Calu3 (cell line): ENCODE results near the gene MAP3K4. TPM values are rescaled to one million over a fixed set of nuclear protein-coding genes. Genes with fewer than 3 reads are reported as not detected.

Source experiments
- BruUV-seq: library from RNA; stranded (reverse); fragments of 400-500 nt; replicated peaks from 2 replicates; lab custom pipeline; 2021; lab: Mats Ljungman, UMichigan
- CTCF ChIA-PET: fragments of 300-600 bp; sonication (Branson Sonifier 250); formaldehyde crosslinking; loops from one replicate; lab custom pipeline; 2022; ENCODE audit warnings: antibody characterized with exemption; lab: Charles Lee
- DNase-seq: peaks from one replicate; pipeline ENCODE4 v3.0.0; 2022
- H3K27ac Mint-ChIP-seq: one replicate; pipeline ENCODE4 v1.8.0; 2022; ENCODE audit warnings: mixed read lengths; ENCODE audit not compliant: unreplicated experiment
- H3K27me3 Mint-ChIP-seq: one replicate; pipeline ENCODE4 v1.8.0; 2022; ENCODE audit warnings: mixed read lengths; ENCODE audit not compliant: unreplicated experiment
- H3K36me3 Mint-ChIP-seq: one replicate; pipeline ENCODE4 v1.8.0; 2022; ENCODE audit warnings: mild to moderate bottlenecking, moderate library complexity, mixed read lengths; ENCODE audit not compliant: insufficient read depth, unreplicated experiment
- H3K4me1 Mint-ChIP-seq: one replicate; pipeline ENCODE4 v1.8.0; 2022; ENCODE audit warnings: mild to moderate bottlenecking, low read depth, mixed read lengths; ENCODE audit not compliant: unreplicated experiment
- H3K4me3 Mint-ChIP-seq: one replicate; pipeline ENCODE4 v1.8.0; 2022; ENCODE audit warnings: mild to moderate bottlenecking, low read depth, moderate library complexity, mixed read lengths; ENCODE audit not compliant: unreplicated experiment
- H3K9me3 Mint-ChIP-seq: one replicate; pipeline ENCODE4 v1.8.0; 2022; ENCODE audit warnings: low read depth, mixed read lengths; ENCODE audit not compliant: unreplicated experiment
- CTCF ChIP-seq: fragments of 200-600 bp; IDR thresholded peaks from one replicate; pipeline ENCODE4 v1.8.0; 2022; ENCODE audit warnings: antibody characterized with exemption; ENCODE audit not compliant: unreplicated experiment
- intact Hi-C: fragments of 100-400 bp; cut with micrococcal nuclease; formaldehyde crosslinking; loops from one replicate; pipeline ENCODE4 v1.10.0; 2022; ENCODE audit not compliant: unreplicated experiment
- total RNA-seq: library from RNA; stranded (reverse); gene quantifications from 2 replicates; pipeline ENCODE4 v1.2.3, GENCODE V29; 2022

MAP3K4 gene
- total RNA-seq, 1 experiment from 2014 or later: 62.2 TPM

DNA sequence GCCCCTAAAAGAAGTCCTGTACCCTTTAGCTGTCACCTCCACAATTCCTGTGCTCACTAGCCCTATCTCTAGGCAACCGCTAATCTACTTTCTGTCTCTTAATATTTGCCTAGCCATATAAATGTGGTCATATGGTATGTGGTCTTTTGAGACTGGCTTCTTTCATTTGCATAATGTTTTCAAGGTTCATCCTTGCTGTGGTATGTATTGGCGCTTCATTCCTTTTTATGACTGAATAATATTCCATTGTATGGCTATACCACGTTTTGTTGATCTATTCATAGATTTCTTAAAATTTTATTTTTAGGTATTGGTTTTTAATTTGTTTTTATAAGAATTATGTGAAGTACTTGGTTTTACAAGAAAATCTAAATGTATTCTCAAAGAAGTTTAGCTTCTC is 70.0 kb downstream of the MAP3K4 start:
- no peak overlapping the region for H3K27ac Mint-ChIP-seq
- BruUV-seq: no TSS peak
- no peak for DNase-seq
- no peak overlapping the region for H3K4me3 Mint-ChIP-seq
- H3K27me3 Mint-ChIP-seq: no peaks in the 10 kb centered on the region
- no peaks in the 10 kb centered on the region for H3K4me1 Mint-ChIP-seq
- no peaks in the 10 kb centered on the region for H3K9me3 Mint-ChIP-seq
- CTCF ChIA-PET: no interaction called here
- TF ChIP-seq CTCF: no peak
- intact Hi-C loops: no loop called here
- no peaks in the 10 kb centered on the region for H3K36me3 Mint-ChIP-seq

DNA sequence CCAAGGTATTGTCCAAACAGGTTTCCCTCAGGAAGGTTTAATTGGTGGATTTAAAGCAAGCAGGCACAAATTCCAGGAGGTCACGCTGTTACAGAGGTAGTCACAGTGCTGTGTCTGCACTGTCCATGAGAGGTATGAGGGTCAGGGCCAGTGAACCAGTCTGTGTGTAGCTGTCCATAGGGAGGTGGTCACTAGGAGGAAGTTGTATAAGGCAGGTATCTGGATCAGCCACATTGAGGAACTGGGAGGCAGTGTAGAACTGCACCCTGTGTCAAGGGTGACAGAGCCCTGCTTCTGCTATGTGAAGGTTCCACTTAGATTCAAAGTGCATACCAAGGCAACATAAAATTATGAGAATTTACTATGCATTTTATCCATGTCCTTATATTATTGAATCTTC is 73.3 kb downstream of the MAP3K4 start:
- no peak for TF ChIP-seq CTCF
- Mint-ChIP-seq H3K4me3 (no peak overlapping the region), H3K36me3 (no peaks in the 10 kb centered on the region), H3K27ac (no peak overlapping the region), H3K4me1 (no peaks in the 10 kb centered on the region), H3K27me3 (no peaks in the 10 kb centered on the region), H3K9me3 (no peaks in the 10 kb centered on the region)
- no peak for DNase-seq
- no TSS peak for BruUV-seq
- intact Hi-C loops: no loop called here
- CTCF ChIA-PET: no interaction called here

GRCh38 chr6:161066511-161066910 is 74.9 kb downstream of the MAP3K4 start:
- Mint-ChIP-seq H3K9me3 (no peaks in the 10 kb centered on the region), H3K36me3 (no peaks in the 10 kb centered on the region), H3K27me3 (no peaks in the 10 kb centered on the region), H3K27ac (no peak overlapping the region), H3K4me3 (no peak overlapping the region), H3K4me1 (no peaks in the 10 kb centered on the region)
- no TSS peak for BruUV-seq
- CTCF ChIA-PET: no interaction called here
- DNase-seq: no peak
- no peak for TF ChIP-seq CTCF
- intact Hi-C loops: no loop called here

GRCh38 chr6:161067749-161068148 is 76.2 kb downstream of the MAP3K4 start:
- no peak for DNase-seq
- no peak for TF ChIP-seq CTCF
- Mint-ChIP-seq H3K9me3 (no peaks in the 10 kb centered on the region), H3K4me3 (no peak overlapping the region), H3K27ac (no peak overlapping the region), H3K36me3 (no peaks in the 10 kb centered on the region), H3K4me1 (no peaks in the 10 kb centered on the region), H3K27me3 (no peaks in the 10 kb centered on the region)
- intact Hi-C loops: no loop called here
- BruUV-seq: no TSS peak
- CTCF ChIA-PET: no interaction called here
